HepG2 (cell line): Measurements from ENCODE around the gene BSN. TPM values are rescaled to one million over a fixed set of nuclear protein-coding genes. Genes with fewer than 3 reads are reported as not detected.
A peak's percentile ranks its signal among the peaks of the same experiment; 100 is the strongest.

ENCODE experiments used
- ATAC-seq: fragments of 200-7000 bp; cut with Tn5 transposase; 3 replicates; pipeline ENCODE4 v1.9.1; 2020; ENCODE audit warnings: mild to moderate bottlenecking, moderate library complexity
- BruUV-seq: library from RNA; stranded (reverse); fragments of 400-500 nt; replicated peaks from 2 replicates; lab custom pipeline; 2021; lab: Mats Ljungman, UMichigan
- CTCF ChIA-PET: fragments of 300-600 bp; formaldehyde crosslinking; extraction: SDS; loops from one replicate; lab custom pipeline; 2021; ENCODE audit warnings: low total read pairs, inconsistent platforms, low intra/inter-chr PET ratio; lab: Yijun Ruan, JAX
- POLR2A ChIA-PET: fragments of 350-600 bp; sonication (Branson Sonifier 250); formaldehyde crosslinking; loops from one replicate; lab custom pipeline; 2020; ENCODE audit warnings: antibody characterized with exemption, inconsistent platforms; lab: Yijun Ruan, JAX
- DNase-seq: peaks from one replicate; pipeline ENCODE4 v3.0.0-alpha.2; 2015; ENCODE audit warnings: low spot score
- FAIRE-seq: peaks from 3 replicates; lab custom pipeline; 2011; peaks lifted over from hg19 to GRCh38; lab: Jason Lieb, UNC
- H2AFZ ChIP-seq: one replicate; pipeline ENCODE4 v1.6.1; 2011; ENCODE audit warnings: low read length, inconsistent platforms
- H3K27ac ChIP-seq: fragments of 300-600 bp; 3 replicates; pipeline ENCODE4 v1.8.0; 2011; ENCODE audit warnings: mixed run types, mild to moderate bottlenecking, mixed read lengths, low read length, inconsistent platforms; ENCODE audit not compliant: insufficient read depth; ENCODE audit errors: extremely low read length
- H3K27me3 ChIP-seq, 2 experiments: fragments of 200-600 bp in 1 of 2; 2 replicates in 1 of 2; 3 replicates in 1 of 2; pipeline versions ENCODE4 v1.6.0 to v1.8.0; 2011; ENCODE audit warnings: low read length in 2 of 2, mild to moderate bottlenecking in 2 of 2, moderate library complexity in 2 of 2, inconsistent platforms in 1 of 2; ENCODE audit not compliant: insufficient read depth in 2 of 2, control insufficient read depth in 1 of 2
- H3K36me3 ChIP-seq, 2 experiments: fragments of 200-600 bp in 1 of 2; replicated peaks in 1 of 2; 2 replicates in 1 of 2; 3 replicates in 1 of 2; pipeline versions ENCODE4 v1.5.1 to v1.8.0; 2011; ENCODE audit warnings: low read length in 2 of 2, inconsistent platforms in 1 of 2; ENCODE audit not compliant: insufficient read depth in 2 of 2, control insufficient read depth in 1 of 2
- H3K4me1 ChIP-seq: 2 replicates; pipeline ENCODE4 v1.5.1; 2012; ENCODE audit warnings: low read length, inconsistent platforms; ENCODE audit not compliant: insufficient read depth
- H3K4me2 ChIP-seq: 2 replicates; pipeline ENCODE4 v1.6.0; 2011; ENCODE audit warnings: low read depth, low read length, inconsistent platforms
- H3K4me3 ChIP-seq, 3 experiments: fragments of 200-600 bp in 1 of 3; sonication (generic), shearing (Covaris generic) in 1 of 3; replicated peaks in 1 of 3; 2 replicates each; pipeline ENCODE4 v1.5.1; 2011 to 2016; ENCODE audit warnings: low read length in 3 of 3, inconsistent platforms in 2 of 3, low read depth in 2 of 3, mild to moderate bottlenecking in 2 of 3, control low read depth in 1 of 3, mixed read lengths in 1 of 3; ENCODE audit not compliant: insufficient read depth in 1 of 3
- H3K79me2 ChIP-seq: one replicate; pipeline ENCODE4 v1.6.1; 2011; ENCODE audit warnings: low read length, inconsistent platforms; ENCODE audit not compliant: insufficient read depth
- H3K9ac ChIP-seq: 2 replicates; pipeline ENCODE4 v1.6.0; 2011; ENCODE audit warnings: mild to moderate bottlenecking, low read depth, low read length, inconsistent platforms; ENCODE audit not compliant: insufficient read depth
- H3K9me3 ChIP-seq: 2 replicates; pipeline ENCODE4 v1.5.1; 2012; ENCODE audit warnings: mild to moderate bottlenecking, low read length
- H4K20me1 ChIP-seq: 2 replicates; pipeline ENCODE4 v1.6.0; 2011; ENCODE audit warnings: inconsistent platforms, mild to moderate bottlenecking, low read length, moderate library complexity; ENCODE audit not compliant: insufficient read depth
- AGO2 ChIP-seq: fragments of 200-400 bp; formaldehyde crosslinking; optimal IDR thresholded peaks from 2 replicates; pipeline ENCODE3; 2017; ENCODE audit warnings: mild to moderate bottlenecking, low read depth, low read length, moderate library complexity
- DMAP1 ChIP-seq: IDR thresholded peaks from 2 replicates; pipeline ENCODE4 v1.6.1; 2016
- HINFP ChIP-seq: sonication (generic); formaldehyde crosslinking; IDR thresholded peaks from 2 replicates; pipeline ENCODE4 v1.4.0; 2020; ENCODE audit warnings: low read depth, mild to moderate bottlenecking, missing genetic modification reagents
- IRX3 ChIP-seq: sonication (generic); formaldehyde crosslinking; IDR thresholded peaks from 2 replicates; pipeline ENCODE4 v1.8.1; 2023; ENCODE audit warnings: mild to moderate bottlenecking, low read depth, missing genetic modification reagents, borderline replicate concordance
- KDM1A ChIP-seq: IDR thresholded peaks from 2 replicates; pipeline ENCODE4 v1.6.1; 2016; ENCODE audit warnings: missing compliant biosample characterization
- PHF8 ChIP-seq: sonication (generic); formaldehyde crosslinking; IDR thresholded peaks from 2 replicates; pipeline ENCODE4 v1.5.0; 2020; ENCODE audit warnings: missing genetic modification reagents
- RFXAP ChIP-seq: sonication (generic); formaldehyde crosslinking; IDR thresholded peaks from 2 replicates; pipeline ENCODE4 v1.4.0; 2020; ENCODE audit warnings: missing genetic modification reagents, borderline replicate concordance
- ZFP91 ChIP-seq: sonication (generic); formaldehyde crosslinking; IDR thresholded peaks from 2 replicates; pipeline ENCODE4 v1.9.0; 2022; ENCODE audit warnings: missing genetic modification reagents, mild to moderate bottlenecking, borderline replicate concordance
- ZFY ChIP-seq: sonication (generic); formaldehyde crosslinking; IDR thresholded peaks from 2 replicates; pipeline ENCODE4 v1.4.0; 2020; ENCODE audit warnings: missing genetic modification reagents
- ZNF276 ChIP-seq: sonication (generic); formaldehyde crosslinking; IDR thresholded peaks from 2 replicates; pipeline ENCODE4 v1.4.0; 2020; ENCODE audit warnings: mild to moderate bottlenecking, low read depth, missing genetic modification reagents
- ZNF281 ChIP-seq: sonication (generic); formaldehyde crosslinking; IDR thresholded peaks from 2 replicates; pipeline ENCODE4 v1.4.0; 2020; ENCODE audit warnings: missing genetic modification reagents, borderline replicate concordance
- WGBS: methylation state at CpG from one replicate; pipeline ENCODE4 v1.1.6; 2017; ENCODE audit warnings: low lambda C conversion rate; 5-methylcytosine and 5-hydroxymethylcytosine counted together
- in situ Hi-C: cut with HindIII; loops from 2 replicates; pipeline ENCODE4 v1.10.0; 2017; ENCODE audit warnings: low pct_unique_long_range_greater_than_20kb; ENCODE audit not compliant: extremely low pct_ligation_motif_present
- intact Hi-C: fragments of 100-400 bp; cut with micrococcal nuclease; formaldehyde crosslinking; loops from one replicate; pipeline ENCODE4 v1.10.0; 2022; ENCODE audit not compliant: unreplicated experiment
- polyA plus RNA-seq, 8 experiments: library from polyadenylated mRNA; depleted of rRNA in 3 of 8; stranded (reverse) in 7 of 8; unstranded in 1 of 8; fragments of >200 nt; fragmentation: Illumina TruSeq in 4 of 8; extraction: Trizol in 4 of 8; gene quantifications; 2 replicates each; pipeline versions ENCODE4 v1.2.1 to v1.2.3, GENCODE V29; 2011 to 2016; ENCODE audit warnings: low read depth in 4 of 8, missing spikeins in 1 of 8, mixed read lengths in 1 of 8; ENCODE audit not compliant: insufficient read depth in 1 of 8
- total RNA-seq, 5 experiments: library from RNA; depleted of rRNA; stranded (reverse); fragments of >200 nt; fragmentation: Illumina TruSeq; extraction: Trizol; gene quantifications; 2 replicates each; pipeline ENCODE4 v1.2.3, GENCODE V29; 2016; ENCODE audit warnings: low read depth in 1 of 5

Gene BSN
- total and polyA plus RNA-seq, 2 of the 13 experiments (the other 11 are each of a cell fraction or from before 2014, with no cell fraction given) = 0.42 to 0.86 TPM

GRCh38 chr3:49715611-49716121 lies 161.4 kb downstream of the BSN start:
- no peaks in the 10 kb centered on the region for H3K27me3 ChIP-seq
- H3K9ac ChIP-seq = no peak overlapping the region
- no peak for ATAC-seq
- no peak overlapping the region for H3K4me3 ChIP-seq
- H3K36me3 ChIP-seq = peaks cover 4 to 12% of the 10 kb centered on the region in 2 experiments; a peak in 4 of 5 replicates
- DNase-seq = no peak
- H3K27ac ChIP-seq = no peak overlapping the region
- no peak for TF ChIP-seq DMAP1 (CRISPR knock-in tag)
- TF ChIP-seq PHF8 (CRISPR knock-in tag) = no peak
- TF ChIP-seq AGO2 = peak; percentile 23
- TF ChIP-seq ZFY = no peak
- TF ChIP-seq RFXAP = no peak
- TF ChIP-seq ZNF276 (CRISPR knock-in tag) = no peak
- no peak overlapping the region for H3K4me2 ChIP-seq
- ChIA-PET POLR2A (no interaction called here), CTCF (no interaction called here)
- no peaks in the 10 kb centered on the region for H3K9me3 ChIP-seq
- H3K4me1 ChIP-seq = peaks cover 23% of the 10 kb centered on the region
- H4K20me1 ChIP-seq = no peaks in the 10 kb centered on the region
- no peak overlapping the region for H2AFZ ChIP-seq
- in situ Hi-C loops = no loop called here
- BruUV-seq = no TSS peak
- intact Hi-C loops = no loop called here
- 100% methylated on average over 2 of the region's 13 CpGs for WGBS
- FAIRE-seq = no peak
- no peaks in the 10 kb centered on the region for H3K79me2 ChIP-seq

GRCh38 chr3:49716169-49716568 lies 161.9 kb downstream of the BSN start:
- in situ Hi-C loops = no loop called here
- TF ChIP-seq IRX3 (CRISPR knock-in tag) = no peak
- no peak for TF ChIP-seq HINFP
- no peak for TF ChIP-seq ZFP91 (CRISPR knock-in tag)
- no peak for TF ChIP-seq KDM1A (CRISPR knock-in tag)
- TF ChIP-seq ZNF281 = no peak

More at GRCh38 chr3:49716169-49716568, 161.9 kb downstream of the BSN start:
- POLR2A ChIA-PET = no interaction called here
- DNase-seq (no peak), ATAC-seq (no peak), FAIRE-seq (no peak)
- no TSS peak for BruUV-seq
- Histone ChIP-seq H3K27me3 (no peaks in the 10 kb centered on the region), H3K79me2 (no peaks in the 10 kb centered on the region), H3K4me1 (peaks cover 23% of the 10 kb centered on the region), H3K9ac (no peak overlapping the region), H4K20me1 (no peaks in the 10 kb centered on the region), H3K27ac (no peak overlapping the region), H3K9me3 (no peaks in the 10 kb centered on the region), H3K4me2 (no peak overlapping the region), H2AFZ (no peak overlapping the region), H3K4me3 (no peak overlapping the region), H3K36me3 (peaks cover 9 to 16% of the 10 kb centered on the region in 2 experiments; a peak in 4 of 5 replicates)
- CTCF ChIA-PET = no interaction called here
- 100% methylated on average over 5 of the region's 7 CpGs for WGBS
- intact Hi-C loops = no loop called here
